Measurements from ENCODE around the gene AMOTL2. TPM values are rescaled to one million over a fixed set of nuclear protein-coding genes. Genes with fewer than 3 reads are reported as not detected.

AMOTL2 gene
- total RNA-seq, 1 experiment from 2014 or later = 76.9 TPM

DNA sequence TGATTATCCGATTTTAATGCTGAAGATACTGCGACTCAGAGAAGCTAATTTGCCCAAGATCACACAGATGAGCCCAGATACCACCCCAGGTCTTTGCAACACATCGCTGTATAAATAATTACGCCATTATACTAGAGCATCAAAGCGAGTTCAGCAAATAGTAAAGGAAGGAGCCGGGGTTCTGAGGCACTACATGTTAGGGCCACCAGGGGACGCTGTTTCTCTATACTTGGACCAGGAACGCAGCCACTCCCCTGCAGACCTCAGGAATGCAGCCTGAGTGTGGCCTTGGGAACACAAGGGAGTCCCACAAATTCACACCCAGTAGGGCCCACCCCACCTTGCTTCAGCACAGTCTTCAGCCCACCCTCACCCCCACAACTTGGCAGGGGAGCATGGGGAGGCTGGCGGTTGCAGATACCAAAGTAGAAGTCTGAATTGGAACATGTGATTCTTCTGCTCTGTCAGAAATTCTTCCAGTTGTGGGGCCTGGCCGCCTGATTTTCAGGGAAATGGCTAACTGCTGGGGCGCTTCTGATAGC lies 65.8 kb downstream of the AMOTL2 start:
- ATAC-seq (peak; percentile 70), DNase-seq (ENCODE audit: low spot score) (peak; percentile 92)
- H3K36me3 Mint-ChIP-seq = no peaks in the 10 kb centered on the region
- ChIA-PET POLR2A (interaction anchor here (0.7 to 1.8 kb wide), 8 partner anchors 11 to 165 kb away, joined by 4 to 12 read pairs (median 4); partner anchors contain the start of gene AMOTL2), CTCF (interaction anchor here (0.7 to 9.1 kb wide), 34 partner anchors 9 to 185 kb away, joined by 3 to 175 read pairs (median 4); partner anchors contain the start of genes AMOTL2, ANAPC13 and CEP63)
- H3K27me3 Mint-ChIP-seq (ENCODE audit: low read depth) = peaks cover 3% of the 10 kb centered on the region
- peak overlapping the region; percentile 7; the same call in 1 of the 2 replicates for H3K4me3 Mint-ChIP-seq
- no peak overlapping the region; the same call in 1 of the 2 replicates for H3K27ac Mint-ChIP-seq
- peaks cover 23% of the 10 kb centered on the region for H3K4me1 Mint-ChIP-seq
- TF ChIP-seq ETV6 (CRISPR knock-in tag; IDR thresholded peaks at IDR 0.05) (peak; percentile 84; the same call in 1 of the 2 replicates), CREM (CRISPR knock-in tag; IDR thresholded peaks at IDR 0.05) (no peak), TCF7 (CRISPR knock-in tag; IDR thresholded peaks at IDR 0.05; ENCODE audit: low read depth) (no peak), NR3C1 (CRISPR knock-in tag; conservative IDR thresholded peaks at IDR 0.05; ENCODE audit: low read depth) (no peak), ZNF263 (CRISPR knock-in tag; IDR thresholded peaks at IDR 0.05; ENCODE audit: low read depth) (no peak), TEAD1 (CRISPR knock-in tag; IDR thresholded peaks at IDR 0.05) (0 out of 2 replicates have a peak, but pooled peaks have one; percentile 83)
- TF ChIP-seq, protein P1, sequence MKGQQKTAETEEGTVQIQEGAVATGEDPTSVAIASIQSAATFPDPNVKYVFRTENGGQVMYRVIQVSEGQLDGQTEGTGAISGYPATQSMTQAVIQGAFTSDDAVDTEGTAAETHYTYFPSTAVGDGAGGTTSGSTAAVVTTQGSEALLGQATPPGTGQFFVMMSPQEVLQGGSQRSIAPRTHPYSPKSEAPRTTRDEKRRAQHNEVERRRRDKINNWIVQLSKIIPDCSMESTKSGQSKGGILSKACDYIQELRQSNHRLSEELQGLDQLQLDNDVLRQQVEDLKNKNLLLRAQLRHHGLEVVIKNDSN (CRISPR knock-in tag; IDR thresholded peaks at IDR 0.05) = no peak
- TF ChIP-seq, protein P2, sequence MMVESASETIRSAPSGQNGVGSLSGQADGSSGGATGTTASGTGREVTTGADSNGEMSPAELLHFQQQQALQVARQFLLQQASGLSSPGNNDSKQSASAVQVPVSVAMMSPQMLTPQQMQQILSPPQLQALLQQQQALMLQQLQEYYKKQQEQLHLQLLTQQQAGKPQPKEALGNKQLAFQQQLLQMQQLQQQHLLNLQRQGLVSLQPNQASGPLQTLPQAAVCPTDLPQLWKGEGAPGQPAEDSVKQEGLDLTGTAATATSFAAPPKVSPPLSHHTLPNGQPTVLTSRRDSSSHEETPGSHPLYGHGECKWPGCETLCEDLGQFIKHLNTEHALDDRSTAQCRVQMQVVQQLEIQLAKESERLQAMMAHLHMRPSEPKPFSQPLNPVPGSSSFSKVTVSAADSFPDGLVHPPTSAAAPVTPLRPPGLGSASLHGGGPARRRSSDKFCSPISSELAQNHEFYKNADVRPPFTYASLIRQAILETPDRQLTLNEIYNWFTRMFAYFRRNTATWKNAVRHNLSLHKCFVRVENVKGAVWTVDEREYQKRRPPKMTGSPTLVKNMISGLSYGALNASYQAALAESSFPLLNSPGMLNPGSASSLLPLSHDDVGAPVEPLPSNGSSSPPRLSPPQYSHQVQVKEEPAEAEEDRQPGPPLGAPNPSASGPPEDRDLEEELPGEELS (CRISPR knock-in tag; IDR thresholded peaks at IDR 0.05) = no peak
- TF ChIP-seq, protein P3, sequence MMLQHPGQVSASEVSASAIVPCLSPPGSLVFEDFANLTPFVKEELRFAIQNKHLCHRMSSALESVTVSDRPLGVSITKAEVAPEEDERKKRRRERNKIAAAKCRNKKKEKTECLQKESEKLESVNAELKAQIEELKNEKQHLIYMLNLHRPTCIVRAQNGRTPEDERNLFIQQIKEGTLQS (CRISPR knock-in tag; conservative IDR thresholded peaks at IDR 0.05) = no peak
- TF ChIP-seq, protein P4, sequence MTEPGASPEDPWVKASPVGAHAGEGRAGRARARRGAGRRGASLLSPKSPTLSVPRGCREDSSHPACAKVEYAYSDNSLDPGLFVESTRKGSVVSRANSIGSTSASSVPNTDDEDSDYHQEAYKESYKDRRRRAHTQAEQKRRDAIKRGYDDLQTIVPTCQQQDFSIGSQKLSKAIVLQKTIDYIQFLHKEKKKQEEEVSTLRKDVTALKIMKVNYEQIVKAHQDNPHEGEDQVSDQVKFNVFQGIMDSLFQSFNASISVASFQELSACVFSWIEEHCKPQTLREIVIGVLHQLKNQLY (CRISPR knock-in tag; IDR thresholded peaks at IDR 0.05) = no peak
- TF ChIP-seq, protein P5, sequence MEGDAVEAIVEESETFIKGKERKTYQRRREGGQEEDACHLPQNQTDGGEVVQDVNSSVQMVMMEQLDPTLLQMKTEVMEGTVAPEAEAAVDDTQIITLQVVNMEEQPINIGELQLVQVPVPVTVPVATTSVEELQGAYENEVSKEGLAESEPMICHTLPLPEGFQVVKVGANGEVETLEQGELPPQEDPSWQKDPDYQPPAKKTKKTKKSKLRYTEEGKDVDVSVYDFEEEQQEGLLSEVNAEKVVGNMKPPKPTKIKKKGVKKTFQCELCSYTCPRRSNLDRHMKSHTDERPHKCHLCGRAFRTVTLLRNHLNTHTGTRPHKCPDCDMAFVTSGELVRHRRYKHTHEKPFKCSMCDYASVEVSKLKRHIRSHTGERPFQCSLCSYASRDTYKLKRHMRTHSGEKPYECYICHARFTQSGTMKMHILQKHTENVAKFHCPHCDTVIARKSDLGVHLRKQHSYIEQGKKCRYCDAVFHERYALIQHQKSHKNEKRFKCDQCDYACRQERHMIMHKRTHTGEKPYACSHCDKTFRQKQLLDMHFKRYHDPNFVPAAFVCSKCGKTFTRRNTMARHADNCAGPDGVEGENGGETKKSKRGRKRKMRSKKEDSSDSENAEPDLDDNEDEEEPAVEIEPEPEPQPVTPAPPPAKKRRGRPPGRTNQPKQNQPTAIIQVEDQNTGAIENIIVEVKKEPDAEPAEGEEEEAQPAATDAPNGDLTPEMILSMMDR (IDR thresholded peaks at IDR 0.05) = peak; percentile 100
- TF ChIP-seq, protein P6, sequence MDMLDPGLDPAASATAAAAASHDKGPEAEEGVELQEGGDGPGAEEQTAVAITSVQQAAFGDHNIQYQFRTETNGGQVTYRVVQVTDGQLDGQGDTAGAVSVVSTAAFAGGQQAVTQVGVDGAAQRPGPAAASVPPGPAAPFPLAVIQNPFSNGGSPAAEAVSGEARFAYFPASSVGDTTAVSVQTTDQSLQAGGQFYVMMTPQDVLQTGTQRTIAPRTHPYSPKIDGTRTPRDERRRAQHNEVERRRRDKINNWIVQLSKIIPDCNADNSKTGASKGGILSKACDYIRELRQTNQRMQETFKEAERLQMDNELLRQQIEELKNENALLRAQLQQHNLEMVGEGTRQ (CRISPR knock-in tag; IDR thresholded peaks at IDR 0.05) = no peak
- TF ChIP-seq, protein P7, sequence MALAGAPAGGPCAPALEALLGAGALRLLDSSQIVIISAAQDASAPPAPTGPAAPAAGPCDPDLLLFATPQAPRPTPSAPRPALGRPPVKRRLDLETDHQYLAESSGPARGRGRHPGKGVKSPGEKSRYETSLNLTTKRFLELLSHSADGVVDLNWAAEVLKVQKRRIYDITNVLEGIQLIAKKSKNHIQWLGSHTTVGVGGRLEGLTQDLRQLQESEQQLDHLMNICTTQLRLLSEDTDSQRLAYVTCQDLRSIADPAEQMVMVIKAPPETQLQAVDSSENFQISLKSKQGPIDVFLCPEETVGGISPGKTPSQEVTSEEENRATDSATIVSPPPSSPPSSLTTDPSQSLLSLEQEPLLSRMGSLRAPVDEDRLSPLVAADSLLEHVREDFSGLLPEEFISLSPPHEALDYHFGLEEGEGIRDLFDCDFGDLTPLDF (CRISPR knock-in tag; IDR thresholded peaks at IDR 0.05) = no peak
- H3K9me3 Mint-ChIP-seq = no peaks in the 10 kb centered on the region

DNA sequence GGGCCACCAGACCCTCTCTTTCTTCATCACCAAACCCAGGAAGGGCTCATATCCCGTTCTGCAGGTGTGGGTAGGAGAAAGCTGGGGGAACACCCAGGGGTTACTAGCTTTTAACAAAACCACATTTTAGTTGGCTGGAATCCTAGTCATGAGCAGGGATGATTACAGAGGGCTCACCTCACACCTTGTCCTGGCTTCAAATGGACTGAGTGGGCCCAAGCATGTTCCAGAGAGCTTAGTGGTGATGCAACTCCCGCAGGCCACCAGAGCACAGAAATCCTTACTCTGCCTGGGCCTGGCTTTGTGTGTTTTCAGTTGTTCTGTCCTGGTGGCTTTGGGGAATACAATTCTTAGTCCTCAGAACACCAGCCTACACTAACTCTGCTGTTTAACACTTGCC lies 66.8 kb downstream of the AMOTL2 start:
- no peak overlapping the region for H3K4me3 Mint-ChIP-seq

More for the DNA sequence above, 66.8 kb downstream of the AMOTL2 start:
- DNase-seq (ENCODE audit: low spot score) (no peak), ATAC-seq (no peak)
- no peaks in the 10 kb centered on the region for H3K36me3 Mint-ChIP-seq
- peaks cover 2% of the 10 kb centered on the region; the same call in 1 of the 2 replicates for H3K27me3 Mint-ChIP-seq (ENCODE audit: low read depth)
- TF ChIP-seq GABPB1 (CRISPR knock-in tag; IDR thresholded peaks at IDR 0.05) (peak; percentile 43; the same call in 1 of the 2 replicates), KAT7 (CRISPR knock-in tag; IDR thresholded peaks at IDR 0.05; ENCODE audit: borderline replicate concordance) (no peak)
- ChIA-PET POLR2A (no interaction called here), CTCF (interaction anchor here (0.6 to 9.1 kb wide), 6 partner anchors 57 to 343 kb away, joined by 3 to 175 read pairs (median 4); partner anchors contain the start of genes AMOTL2 and KY)
- no peak overlapping the region for H3K27ac Mint-ChIP-seq
- peaks cover 23% of the 10 kb centered on the region for H3K4me1 Mint-ChIP-seq
- H3K9me3 Mint-ChIP-seq = no peaks in the 10 kb centered on the region

Measured in WTC11 (cell line).